Measurements from ENCODE around the gene CYP19A1.

CYP19A1 gene

GRCh38 chr15:51260202-51260601 lies 78.2 kb downstream of the CYP19A1 start:
- DNase-seq (ENCODE audit: low read depth), result peak; percentile 18

- no peak for DNase-seq (ENCODE audit: low read depth)
Measured at GRCh38 chr15:51255533-51255932, 82.9 kb downstream of the CYP19A1 start.

GRCh38 chr15:51253366-51253765 lies 85.0 kb downstream of the CYP19A1 start:
- no peak for DNase-seq (ENCODE audit: low read depth)

- no peak for DNase-seq (ENCODE audit: low read depth)
Measured at GRCh38 chr15:51252671-51253070, 85.7 kb downstream of the CYP19A1 start.

- no peak for DNase-seq (ENCODE audit: low read depth)
Measured at GRCh38 chr15:51251556-51251955, 86.8 kb downstream of the CYP19A1 start.

- DNase-seq (ENCODE audit: low read depth), result no peak
Measured at GRCh38 chr15:51250217-51251011, 88.0 kb downstream of the CYP19A1 start.

- DNase-seq (ENCODE audit: low read depth), result no peak
Measured at GRCh38 chr15:51245628-51246027, 92.8 kb downstream of the CYP19A1 start.

GRCh38 chr15:51244423-51244869 lies 94.0 kb downstream of the CYP19A1 start:
- no peak for DNase-seq (ENCODE audit: low read depth)

- DNase-seq (ENCODE audit: low read depth), result no peak
Measured at GRCh38 chr15:51243774-51244173, 94.6 kb downstream of the CYP19A1 start.

- DNase-seq (ENCODE audit: low read depth), result no peak
Measured at GRCh38 chr15:51240066-51240465, 98.3 kb downstream of the CYP19A1 start.

GRCh38 chr15:51237816-51238215 lies 100.6 kb downstream of the CYP19A1 start:
- no peak for DNase-seq (ENCODE audit: low read depth)

- DNase-seq (ENCODE audit: low read depth), result no peak
Measured at GRCh38 chr15:51234176-51234927, 104.0 kb downstream of the CYP19A1 start.

- no peak for DNase-seq (ENCODE audit: low read depth)
Measured at GRCh38 chr15:51232581-51232980, 105.8 kb downstream of the CYP19A1 start.

GRCh38 chr15:51229907-51230330 lies 108.5 kb downstream of the CYP19A1 start:
- DNase-seq (ENCODE audit: low read depth), result no peak

- peak; percentile 63 for DNase-seq (ENCODE audit: low read depth)
Measured at GRCh38 chr15:51227940-51228732, 110.3 kb downstream of the CYP19A1 start.

GRCh38 chr15:51226576-51227210 lies 111.7 kb downstream of the CYP19A1 start:
- no peak for DNase-seq (ENCODE audit: low read depth)

GRCh38 chr15:51224428-51224827 lies 114.0 kb downstream of the CYP19A1 start:
- no peak for DNase-seq (ENCODE audit: low read depth)

- DNase-seq (ENCODE audit: low read depth), result no peak
Measured at GRCh38 chr15:51223771-51224229, 114.6 kb downstream of the CYP19A1 start.

GRCh38 chr15:51218299-51218938 lies 120.0 kb downstream of the CYP19A1 start:
- DNase-seq (ENCODE audit: low read depth), result no peak

GRCh38 chr15:51212909-51213308 lies 125.5 kb downstream of the CYP19A1 start:
- no peak for DNase-seq (ENCODE audit: low read depth)

GRCh38 chr15:51212239-51212638 lies 126.2 kb downstream of the CYP19A1 start:
- no peak for DNase-seq (ENCODE audit: low read depth)
